Psoas muscle (tissue), 8 donors: Measurements from ENCODE around the gene WWOX. TPM values are rescaled to one million over a fixed set of nuclear protein-coding genes. Genes with fewer than 3 reads are reported as not detected.

Experiments used
- ATAC-seq, 4 donors: fragments of 200-7000 bp; cut with Tn5 transposase; one replicate each; pipeline ENCODE4 v1.9.1; 2020; ENCODE audit warnings: moderate library complexity in 3 of 4, mild to moderate bottlenecking in 2 of 4
- DNase-seq, 2 donors: peaks; one replicate each; pipeline ENCODE4 v3.0.0-alpha.2; 2020
- H3K27ac ChIP-seq: fragments of 200-600 bp; one replicate; pipeline ENCODE4 v1.8.0; 2022
- H3K27me3 ChIP-seq, 3 donors: fragments of 200-600 bp in 1 of 3; one replicate each; pipeline versions ENCODE4 v1.6.1 to v1.8.0; 2013 to 2022; ENCODE audit warnings: low read length in 2 of 3, mild to moderate bottlenecking in 2 of 3, moderate library complexity in 1 of 3; ENCODE audit not compliant: insufficient read depth in 3 of 3
- H3K36me3 ChIP-seq, 2 donors: fragments of 200-600 bp in 1 of 2; one replicate each; pipeline versions ENCODE4 v1.6.1 to v1.8.0; 2013 to 2022; ENCODE audit warnings: low read depth in 1 of 2, mild to moderate bottlenecking in 1 of 2, moderate library complexity in 1 of 2; ENCODE audit not compliant: insufficient read depth in 1 of 2
- H3K4me1 ChIP-seq: fragments of 200-600 bp; one replicate; pipeline ENCODE4 v1.8.0; 2022
- H3K4me3 ChIP-seq: fragments of 200-600 bp; one replicate; pipeline ENCODE4 v1.8.0; 2022; ENCODE audit warnings: mild to moderate bottlenecking
- H3K9me3 ChIP-seq: fragments of 200-600 bp; one replicate; pipeline ENCODE4 v1.8.0; 2022
- WGBS, 3 donors: extraction: QIAGEN DNeasy Blood & Tissue Kit; methylation state at CpG; one replicate each; pipeline versions ENCODE4 v1.1.6 to v1.1.7; 2013; 5-methylcytosine and 5-hydroxymethylcytosine counted together
- intact Hi-C, 2 donors: fragments of 100-400 bp; cut with DNase I; formaldehyde crosslinking; loops; one replicate each; pipeline versions ENCODE4 v1.11.0 to v1.14.2; 2022
- polyA plus RNA-seq, 3 donors: library from polyadenylated mRNA; stranded (reverse); fragments of 200-250 nt; gene quantifications; one replicate each; pipeline ENCODE4 v1.2.3, GENCODE V29; 2013
- total RNA-seq, 4 donors: library from RNA; stranded (reverse); fragmentation: NEBNext Ultra II Directional in 2 of 4; extraction: Animal tissue kit (Norgen Biotek cat#: 25700) in 2 of 4; gene quantifications; one replicate each; pipeline versions ENCODE4 v1.2.1 to v1.2.4, GENCODE V29; 2021 to 2023
- TF ChIP-seq, protein P1 (sequence below): fragments of 200-600 bp; IDR thresholded peaks from one replicate; pipeline ENCODE4 v1.8.0; 2022; ENCODE audit warnings: antibody characterized with exemption
- donor health status: healthy with polysubstance abuse.
- donor health status: DM: no; HTN: no; CAD: no; lungs with moderate emphysema.
- donor health status: Bipolar disorder and iron deficiency.
- donor health status: healthy.
- donor health status: DM: yes; HTN: yes; CAD: no.
- donor health status: DM: no; HTN: no; CAD: no.
- donor health status: DM: no; HTN: no; CAD: no.
- donor health status: DM: yes; HTN: yes; CAD: no.

Gene WWOX
- total and polyA plus RNA-seq, 7 donors = 3.1 to 6.6 (median 5.0) TPM

DNA sequence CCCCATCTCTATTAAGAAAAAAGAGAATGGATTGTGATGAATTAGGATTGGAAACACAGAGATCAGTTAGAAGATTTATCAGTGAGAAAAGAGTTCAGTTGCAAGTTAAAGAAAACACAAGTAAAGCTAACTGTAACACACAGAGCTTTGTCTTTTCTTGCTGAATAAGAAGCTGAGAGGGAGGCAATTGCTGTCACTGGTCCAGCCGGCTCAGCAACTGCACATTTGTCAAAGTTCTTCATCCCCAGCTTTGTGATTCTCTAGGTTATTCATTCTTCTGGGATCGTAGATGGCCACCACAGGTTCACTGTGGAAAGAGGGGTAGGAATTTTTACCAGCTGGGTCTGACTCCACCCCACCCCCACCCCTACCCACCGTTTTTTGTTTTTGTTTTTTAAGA is 615.7 kb downstream of the WWOX start:
- H3K27me3 ChIP-seq = no peaks in the 10 kb centered on the region
- H3K4me1 ChIP-seq = no peaks in the 10 kb centered on the region
- no peak for ATAC-seq
- DNase-seq = no peak
- no peaks in the 10 kb centered on the region for H3K9me3 ChIP-seq
- 37 to 62% (median 54%) methylated on average over 3 of the region's 3 CpGs for WGBS, 3 donors
- no peaks in the 10 kb centered on the region for H3K36me3 ChIP-seq
- H3K27ac ChIP-seq = no peak overlapping the region
- no peak overlapping the region for H3K4me3 ChIP-seq
- TF ChIP-seq, protein P1, sequence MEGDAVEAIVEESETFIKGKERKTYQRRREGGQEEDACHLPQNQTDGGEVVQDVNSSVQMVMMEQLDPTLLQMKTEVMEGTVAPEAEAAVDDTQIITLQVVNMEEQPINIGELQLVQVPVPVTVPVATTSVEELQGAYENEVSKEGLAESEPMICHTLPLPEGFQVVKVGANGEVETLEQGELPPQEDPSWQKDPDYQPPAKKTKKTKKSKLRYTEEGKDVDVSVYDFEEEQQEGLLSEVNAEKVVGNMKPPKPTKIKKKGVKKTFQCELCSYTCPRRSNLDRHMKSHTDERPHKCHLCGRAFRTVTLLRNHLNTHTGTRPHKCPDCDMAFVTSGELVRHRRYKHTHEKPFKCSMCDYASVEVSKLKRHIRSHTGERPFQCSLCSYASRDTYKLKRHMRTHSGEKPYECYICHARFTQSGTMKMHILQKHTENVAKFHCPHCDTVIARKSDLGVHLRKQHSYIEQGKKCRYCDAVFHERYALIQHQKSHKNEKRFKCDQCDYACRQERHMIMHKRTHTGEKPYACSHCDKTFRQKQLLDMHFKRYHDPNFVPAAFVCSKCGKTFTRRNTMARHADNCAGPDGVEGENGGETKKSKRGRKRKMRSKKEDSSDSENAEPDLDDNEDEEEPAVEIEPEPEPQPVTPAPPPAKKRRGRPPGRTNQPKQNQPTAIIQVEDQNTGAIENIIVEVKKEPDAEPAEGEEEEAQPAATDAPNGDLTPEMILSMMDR = no peak
- intact Hi-C loops = no loop called here

DNA sequence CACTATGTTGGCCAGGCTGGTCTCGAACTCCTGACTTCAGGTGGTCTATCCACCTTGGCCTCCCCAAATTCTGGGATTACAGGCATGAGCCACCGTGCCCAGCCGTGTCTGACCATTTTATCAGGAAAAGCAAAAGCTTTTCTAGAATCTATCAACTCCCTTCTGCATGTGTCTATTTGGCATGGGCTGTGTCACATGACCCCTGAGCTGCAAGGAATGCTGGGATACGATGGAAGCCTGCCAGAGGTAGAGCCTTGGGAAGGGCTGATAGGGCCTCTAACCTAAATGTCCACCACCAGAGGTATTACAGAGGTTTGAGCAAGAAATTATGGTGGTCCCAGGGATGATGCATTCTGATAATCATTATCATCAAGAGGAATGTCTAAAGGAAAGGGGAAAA is 616.2 kb downstream of the WWOX start:
- Histone ChIP-seq H3K27me3 (no peaks in the 10 kb centered on the region), H3K4me1 (no peaks in the 10 kb centered on the region), H3K4me3 (no peak overlapping the region), H3K9me3 (no peaks in the 10 kb centered on the region), H3K27ac (no peak overlapping the region), H3K36me3 (no peaks in the 10 kb centered on the region)
- WGBS, 3 donors = 92 to 96% (median 93%) methylated on average over 4 of the region's 4 CpGs
- TF ChIP-seq, protein P1 = no peak
- DNase-seq = no peak
- intact Hi-C loops = no loop called here
- no peak for ATAC-seq

DNA sequence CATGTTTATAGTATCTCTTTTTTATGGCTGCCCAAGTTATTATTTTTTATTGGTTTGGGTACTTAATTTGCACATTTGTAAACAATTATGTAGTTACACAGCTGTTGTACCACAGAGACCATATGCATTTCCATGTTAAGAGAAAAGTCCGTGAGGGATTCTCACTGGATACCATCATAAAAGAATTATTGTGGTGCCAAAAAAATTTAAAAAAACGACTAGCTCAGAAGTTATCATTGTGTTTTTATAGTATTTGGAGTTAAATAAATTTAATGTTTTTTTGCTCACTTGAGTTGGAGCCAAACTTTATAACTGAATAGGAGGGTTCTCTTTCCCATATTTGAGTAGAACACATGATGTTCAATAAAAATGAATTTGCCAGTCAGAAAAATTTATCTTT is 618.7 kb downstream of the WWOX start:
- no peak for ATAC-seq
- Histone ChIP-seq H3K36me3 (no peaks in the 10 kb centered on the region), H3K4me3 (no peak overlapping the region), H3K27ac (no peak overlapping the region), H3K27me3 (no peaks in the 10 kb centered on the region), H3K4me1 (no peaks in the 10 kb centered on the region), H3K9me3 (no peaks in the 10 kb centered on the region)
- WGBS, 3 donors = 63 to 72% (median 64%) methylated on average over 2 of the region's 2 CpGs
- intact Hi-C loops = no loop called here
- TF ChIP-seq, protein P1 = no peak
- no peak for DNase-seq

DNA sequence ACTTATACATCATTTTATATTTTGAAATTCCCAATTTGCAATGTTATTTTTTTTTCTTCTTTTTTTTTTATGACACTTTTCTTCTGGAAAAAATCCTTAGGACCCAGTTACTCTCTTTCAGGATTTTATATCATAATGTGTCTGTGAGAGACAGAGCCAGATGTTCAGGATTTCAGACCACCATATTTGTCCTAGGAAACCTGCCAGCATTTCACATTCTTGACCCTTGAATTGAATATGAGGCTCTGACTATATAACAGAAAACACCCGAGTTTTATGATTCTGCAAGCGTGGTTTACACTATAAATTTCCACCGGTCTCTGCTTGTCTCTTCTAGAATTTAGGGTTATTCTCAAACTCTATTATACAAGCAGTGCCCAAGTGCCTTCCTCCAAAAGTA is 621.0 kb downstream of the WWOX start:
- 36 to 47% (median 37%) methylated on average over 3 of the region's 3 CpGs for WGBS, 3 donors

DNA sequence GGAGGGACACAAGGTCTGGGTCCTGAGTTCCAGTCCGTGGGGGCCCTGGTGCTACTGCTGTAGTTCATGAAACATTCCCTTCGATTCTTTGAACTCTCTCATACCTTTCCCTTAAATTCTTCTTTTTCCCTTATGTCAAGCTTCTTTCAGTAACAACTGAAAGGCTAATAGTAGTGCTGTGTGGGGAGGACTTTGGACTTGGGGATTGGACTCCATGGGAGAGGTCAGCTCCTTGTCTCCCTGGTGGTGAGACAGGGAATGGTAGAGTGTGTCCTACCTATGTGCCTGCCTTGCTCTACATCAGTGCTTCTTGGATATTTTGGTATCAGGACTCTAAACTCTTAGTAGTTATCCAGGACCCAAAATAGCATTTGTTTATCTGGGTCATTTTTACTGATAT is 628.1 kb downstream of the WWOX start:
- DNase-seq = no peak
- H3K27me3 ChIP-seq = no peaks in the 10 kb centered on the region
- no peaks in the 10 kb centered on the region for H3K9me3 ChIP-seq
- H3K36me3 ChIP-seq = no peaks in the 10 kb centered on the region
- intact Hi-C loops = no loop called here
- no peak overlapping the region for H3K27ac ChIP-seq
- H3K4me1 ChIP-seq = no peaks in the 10 kb centered on the region
- no peak overlapping the region for H3K4me3 ChIP-seq
- no peak for ATAC-seq
- 97 to 100% (median 98%) methylated on average over 2 of the region's 2 CpGs for WGBS, 3 donors
- TF ChIP-seq, protein P1 = no peak

More for the DNA sequence above, 621.0 kb downstream of the WWOX start:
- TF ChIP-seq, protein P1 = no peak
- Histone ChIP-seq H3K4me3 (no peak overlapping the region), H3K27me3 (no peaks in the 10 kb centered on the region), H3K9me3 (no peaks in the 10 kb centered on the region), H3K4me1 (no peaks in the 10 kb centered on the region), H3K27ac (no peak overlapping the region), H3K36me3 (no peaks in the 10 kb centered on the region)
- DNase-seq (no peak), ATAC-seq (no peak)
- intact Hi-C loops = no loop called here
